Fibroblast of skin of left quadriceps (primary cell): ENCODE data around the gene MYH15.

Experiments used
- DNase-seq, 2 experiments: peaks; one replicate each; pipeline ENCODE4 v3.0.0-alpha.2; 2013; ENCODE audit warnings: low read depth in 2 of 2

MYH15 gene

GRCh38 chr3:108509871-108510270, 525 bp downstream of the MYH15 start:
- no peak for DNase-seq

DNA sequence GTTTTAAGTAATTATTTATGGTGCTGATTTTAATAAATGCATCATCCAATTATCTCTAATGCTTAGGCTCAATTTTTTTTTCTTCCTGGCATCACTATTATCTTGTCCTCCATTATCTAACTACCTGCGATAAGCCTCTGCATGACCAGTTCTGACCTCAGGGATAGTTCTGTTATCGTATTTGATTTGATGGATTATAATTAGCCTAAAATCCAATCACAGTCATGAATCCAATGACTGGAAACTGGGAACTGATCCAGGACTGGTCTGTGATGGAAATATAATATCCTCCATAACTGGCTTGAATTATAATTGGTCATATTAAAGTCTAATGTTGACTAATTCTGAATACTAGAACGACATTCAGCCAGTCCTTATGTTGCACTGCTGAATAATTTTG, 1.1 kb downstream of the MYH15 start:
- no peak for DNase-seq

DNA sequence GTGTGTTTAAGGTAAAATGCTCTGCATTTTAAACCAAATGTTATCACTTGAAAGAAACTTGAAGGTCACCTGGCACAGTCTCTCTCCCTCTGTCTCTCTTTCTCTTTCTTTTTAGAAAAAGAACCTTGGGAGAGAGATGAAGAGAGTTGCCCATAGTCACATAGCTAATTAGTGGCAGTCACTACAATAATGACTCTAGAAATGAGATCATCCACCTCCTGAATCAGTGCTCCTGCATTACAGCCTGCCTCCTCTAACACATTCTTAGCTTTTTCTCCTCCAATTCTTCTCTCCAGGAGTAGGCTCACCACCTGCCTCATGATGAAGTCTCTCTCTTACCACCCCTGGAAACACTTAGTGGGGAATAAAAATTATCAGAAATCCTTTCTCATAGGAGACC, 2.5 kb downstream of the MYH15 start:
- DNase-seq, result no peak

- no peak for DNase-seq
Observed at GRCh38 chr3:108505811-108506210, 4.6 kb downstream of the MYH15 start.

DNA sequence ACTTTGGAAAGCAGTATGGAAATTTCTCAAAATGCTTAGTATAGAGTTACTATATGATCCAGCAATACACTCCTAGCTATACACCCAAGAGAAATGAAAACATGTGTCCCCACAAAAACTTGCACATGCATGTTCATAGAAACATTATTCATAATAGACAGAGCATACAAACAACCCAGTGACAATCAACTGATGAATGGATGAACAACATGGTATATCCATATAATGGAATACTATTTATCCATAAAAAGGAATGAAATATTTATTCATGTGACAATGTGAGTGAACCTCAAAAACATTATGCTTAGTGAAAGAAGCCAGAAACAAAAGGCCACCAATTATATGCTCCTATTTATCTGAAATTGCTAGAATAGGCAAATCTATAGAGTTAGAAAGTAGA, 6.7 kb downstream of the MYH15 start:
- DNase-seq, result no peak

GRCh38 chr3:108501535-108501934, 8.9 kb downstream of the MYH15 start:
- DNase-seq, result no peak

GRCh38 chr3:108500728-108501127, 9.7 kb downstream of the MYH15 start:
- DNase-seq, result no peak

DNA sequence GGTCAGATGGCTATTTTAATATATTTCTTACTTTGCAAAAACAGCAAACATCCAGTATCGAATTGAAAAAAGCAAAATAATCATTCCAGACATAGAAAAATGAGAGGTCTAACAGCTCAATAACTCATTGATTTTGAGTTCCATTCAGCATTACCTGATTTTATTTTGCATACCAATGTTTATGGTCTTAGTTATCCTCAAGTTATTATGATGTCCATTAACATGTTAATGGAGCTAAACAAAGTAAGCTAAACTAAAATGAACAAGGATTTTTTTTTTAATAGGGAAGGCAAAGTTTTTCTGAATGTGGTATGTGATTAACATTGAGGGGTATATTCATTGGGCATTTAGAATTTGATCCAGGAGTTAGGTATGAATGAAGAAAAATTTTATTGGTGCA, 13.1 kb downstream of the MYH15 start:
- DNase-seq, result no peak

GRCh38 chr3:108495717-108496116, 14.7 kb downstream of the MYH15 start:
- DNase-seq, result no peak

- DNase-seq, result no peak
Observed at GRCh38 chr3:108494906-108495531, 15.4 kb downstream of the MYH15 start.

DNA sequence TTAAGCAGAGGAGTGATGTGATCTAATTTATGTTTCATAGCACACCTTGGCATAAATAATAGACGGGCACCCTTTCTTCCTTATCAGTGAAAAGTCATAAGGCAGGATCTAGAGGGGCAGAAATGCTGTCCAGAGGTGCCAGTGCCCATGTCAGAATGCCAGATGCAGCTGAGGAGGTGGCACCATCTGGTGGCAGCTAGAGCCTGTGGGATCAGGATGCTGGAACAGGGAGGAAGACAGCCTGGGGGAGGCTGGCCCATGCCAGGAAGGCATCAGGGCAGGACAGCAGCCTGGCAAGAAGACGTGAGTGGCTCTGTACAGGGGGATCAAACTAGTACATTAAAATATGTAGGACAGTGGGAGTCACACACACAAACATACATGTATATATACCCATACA, 16.5 kb downstream of the MYH15 start:
- DNase-seq, result no peak

- no peak for DNase-seq
Observed at GRCh38 chr3:108491456-108491855, 18.9 kb downstream of the MYH15 start.

GRCh38 chr3:108489776-108490175, 20.6 kb downstream of the MYH15 start:
- DNase-seq, result no peak

DNA sequence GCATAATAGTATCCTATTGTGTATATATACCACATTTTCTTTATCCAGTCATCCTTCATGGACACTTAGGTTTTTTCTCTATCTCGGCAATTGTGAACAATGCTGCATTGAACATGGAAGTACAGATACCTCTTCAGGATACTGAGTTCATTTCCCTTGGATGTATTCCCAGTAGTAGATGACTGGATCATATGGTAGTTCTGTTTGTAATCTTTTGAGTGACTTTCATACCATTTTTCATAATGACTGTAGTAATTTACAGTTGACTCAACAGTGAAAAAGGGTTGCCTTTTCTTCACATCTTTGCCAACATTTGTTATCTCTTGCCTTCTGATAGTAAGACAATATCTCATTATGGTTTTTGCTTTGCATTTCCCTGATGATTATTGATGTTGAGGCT, 21.8 kb downstream of the MYH15 start:
- DNase-seq, result peak; percentile 39 to 46

DNA sequence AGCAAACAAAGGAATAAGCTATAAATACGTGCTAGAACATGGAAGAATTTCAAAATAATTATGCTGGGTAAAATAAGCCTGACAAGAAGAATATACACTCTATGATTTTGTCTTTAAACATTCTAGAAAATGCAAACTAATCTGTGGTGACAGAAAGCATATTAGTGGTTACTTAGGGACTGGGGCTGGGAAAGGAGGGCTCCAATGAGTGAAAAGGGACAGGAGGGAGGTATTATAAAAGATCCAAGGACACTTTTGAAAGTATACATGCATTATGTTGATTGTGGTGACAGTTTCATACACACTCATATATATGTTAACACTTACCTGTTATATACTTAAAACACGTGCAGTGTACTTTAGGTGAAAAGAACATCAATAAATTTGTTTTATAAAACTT, 23.0 kb downstream of the MYH15 start:
- DNase-seq, result no peak

GRCh38 chr3:108486941-108487340, 23.5 kb downstream of the MYH15 start:
- DNase-seq, result no peak

DNA sequence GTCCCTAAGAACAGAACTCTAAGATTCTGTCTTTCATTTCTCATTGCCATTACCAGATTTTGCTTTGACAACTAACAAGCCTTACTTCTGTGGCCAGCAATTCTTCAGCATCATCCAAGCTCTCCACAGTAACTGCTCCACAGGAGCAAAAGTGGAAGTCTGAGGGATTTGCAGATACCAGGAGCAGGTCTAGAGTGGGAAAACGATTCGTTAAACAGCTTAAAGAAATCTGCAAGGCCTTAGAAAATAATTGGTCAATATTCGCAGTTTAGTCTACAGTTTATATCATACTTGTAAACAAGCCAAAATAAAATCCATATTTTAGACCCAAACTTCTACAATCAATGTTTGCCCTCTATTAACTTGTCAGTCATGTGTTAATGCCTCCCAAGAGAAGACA, 24.1 kb downstream of the MYH15 start:
- no peak for DNase-seq

GRCh38 chr3:108485146-108485545, 25.2 kb downstream of the MYH15 start:
- DNase-seq, result no peak

DNA sequence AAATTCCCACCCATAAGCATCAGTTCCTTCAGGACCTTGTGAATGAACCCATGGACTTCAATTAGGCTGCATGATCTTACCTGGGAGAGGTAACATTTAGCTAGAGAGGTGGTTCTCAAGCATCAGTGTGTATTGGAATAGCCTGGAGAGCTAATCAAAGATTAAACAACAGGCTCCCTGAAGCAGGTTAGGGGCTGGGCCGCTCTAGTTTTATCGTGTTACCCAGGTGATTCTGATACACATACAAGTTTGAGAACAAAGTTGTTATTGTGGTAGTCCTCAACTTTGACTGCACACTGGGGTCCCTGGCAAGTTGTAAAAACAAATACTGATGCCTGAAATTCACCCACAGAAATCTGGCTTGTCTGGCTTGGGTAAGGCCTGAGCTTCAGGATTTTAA, 31.2 kb downstream of the MYH15 start:
- DNase-seq, result no peak

- peak in 1 of 2 experiments; percentile 35 for DNase-seq
Observed at GRCh38 chr3:108477511-108478147, 32.8 kb downstream of the MYH15 start.

DNA sequence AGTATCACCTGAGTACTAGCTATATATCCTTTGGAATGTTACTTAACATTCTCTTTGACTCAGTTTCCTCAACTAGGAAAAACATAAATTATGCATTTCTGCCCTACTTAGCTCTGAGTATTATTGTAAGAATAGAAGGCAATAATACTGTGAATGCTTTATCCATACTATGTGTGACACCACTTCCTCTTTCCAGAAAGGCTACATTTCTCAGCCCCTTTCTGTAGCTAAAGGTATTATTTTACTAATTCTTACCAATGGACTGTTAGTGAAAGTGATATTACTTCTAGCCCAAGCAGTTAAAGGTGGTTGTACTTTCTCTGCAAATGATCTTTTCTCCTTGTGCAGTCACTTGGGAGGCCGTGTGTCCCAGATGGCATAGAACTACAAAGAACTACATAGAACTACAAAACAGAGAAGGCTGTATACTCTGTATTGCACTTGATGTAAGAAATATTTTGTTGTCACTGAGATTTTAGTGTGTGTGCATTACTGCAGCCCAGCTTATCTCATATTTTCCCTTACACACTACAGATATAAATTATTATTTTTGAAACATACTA, 35.1 kb downstream of the MYH15 start:
- DNase-seq, result no peak

DNA sequence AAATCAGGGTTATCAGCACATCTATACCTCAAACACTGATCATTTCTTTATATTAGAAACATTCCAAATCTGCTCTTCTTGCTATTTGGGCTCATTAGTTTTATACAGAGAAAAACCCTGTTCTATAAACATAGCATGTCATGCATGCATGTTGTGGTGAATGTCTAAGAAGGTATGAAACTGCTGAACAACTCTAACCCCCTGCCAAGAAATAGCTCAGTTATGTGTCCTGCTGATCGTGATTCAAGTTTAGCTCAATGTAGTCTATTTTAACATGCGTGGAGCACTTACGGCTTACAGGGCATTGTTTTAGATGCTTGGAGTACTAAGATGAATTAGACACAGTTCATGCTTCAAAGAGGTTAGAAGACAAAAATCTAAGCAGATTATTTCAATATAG, 35.8 kb downstream of the MYH15 start:
- peak in 1 of 2 experiments; percentile 44 for DNase-seq

- DNase-seq, result no peak
Observed at GRCh38 chr3:108473711-108474110, 36.7 kb downstream of the MYH15 start.
